K562 (cell line): Measurements from ENCODE around the gene MAPKAPK2. TPM values are rescaled to one million over a fixed set of nuclear protein-coding genes. Genes with fewer than 3 reads are reported as not detected.

Experiments used
- ATAC-seq: fragments of 200-7000 bp; cut with Tn5 transposase; 3 replicates; pipeline ENCODE4 v1.9.1; 2020; ENCODE audit warnings: moderate library complexity
- BruUV-seq: library from RNA; stranded (reverse); fragments of 400-500 nt; replicated peaks from 2 replicates; lab custom pipeline; 2021; lab: Mats Ljungman, UMichigan
- CTCF ChIA-PET: fragments of 300-600 bp; formaldehyde crosslinking; extraction: SDS; loops from one replicate; lab custom pipeline; 2021; ENCODE audit warnings: low intra/inter-chr PET ratio; lab: Yijun Ruan, JAX
- POLR2A ChIA-PET: fragments of 300-600, 350-650 bp; sonication (Branson Sonifier 250); formaldehyde crosslinking; extraction: SDS; loops from one replicate; lab custom pipeline; 2021; ENCODE audit warnings: antibody characterized with exemption, inconsistent platforms; lab: Yijun Ruan, JAX
- DNase-seq, 4 experiments: peaks; one replicate each; pipeline versions ENCODE4 v3.0.0 to v3.0.0-alpha.2; 2011 to 2018; ENCODE audit warnings: low spot score in 3 of 4, mixed read lengths in 3 of 4; ENCODE audit errors: extremely low read depth in 1 of 4
- FAIRE-seq: peaks from 2 replicates; lab custom pipeline; 2011; peaks lifted over from hg19 to GRCh38; lab: Jason Lieb, UNC
- H2AFZ ChIP-seq: 2 replicates; pipeline ENCODE4 v1.6.0; 2011; ENCODE audit warnings: low read depth, low read length, control low read depth, inconsistent platforms
- H3K27ac ChIP-seq: fragments of 200-600 bp; 3 replicates; pipeline ENCODE4 v1.8.0; 2011; ENCODE audit warnings: low read depth, mild to moderate bottlenecking, control low read depth, inconsistent platforms, low read length, moderate library complexity, mixed read lengths; ENCODE audit errors: extremely low read depth
- H3K27me3 ChIP-seq, 2 experiments: fragments of 300-600 bp in 1 of 2; 2 replicates in 1 of 2; 3 replicates in 1 of 2; pipeline versions ENCODE4 v1.6.0 to v1.8.0; 2011; ENCODE audit warnings: inconsistent platforms in 2 of 2, low read length in 2 of 2, mild to moderate bottlenecking in 1 of 2, mixed read lengths in 1 of 2, moderate library complexity in 1 of 2; ENCODE audit not compliant: control insufficient read depth in 2 of 2, insufficient read depth in 2 of 2
- H3K36me3 ChIP-seq: fragments of 300-600 bp; 3 replicates; pipeline ENCODE4 v1.8.0; 2011; ENCODE audit warnings: mild to moderate bottlenecking, low read length, inconsistent platforms; ENCODE audit not compliant: control insufficient read depth, insufficient read depth
- H3K4me1 ChIP-seq, 2 experiments: fragments of 200-600 bp in 1 of 2; replicated peaks in 1 of 2; 2 replicates in 1 of 2; 3 replicates in 1 of 2; pipeline versions ENCODE4 v1.5.1 to v1.8.0; 2011; ENCODE audit warnings: inconsistent platforms in 2 of 2, low read length in 2 of 2, mild to moderate bottlenecking in 1 of 2, mixed read lengths in 1 of 2, moderate library complexity in 1 of 2; ENCODE audit not compliant: control insufficient read depth in 2 of 2, insufficient read depth in 2 of 2
- H3K4me2 ChIP-seq: 2 replicates; pipeline ENCODE4 v1.6.1; 2011; ENCODE audit warnings: low read length, control low read depth, inconsistent platforms, mixed read lengths; ENCODE audit not compliant: insufficient read depth
- H3K4me3 ChIP-seq: fragments of 200-600 bp; sonication (generic), shearing (Covaris generic); 2 replicates; pipeline ENCODE4 v1.5.1; 2016; ENCODE audit warnings: control low read depth, inconsistent platforms
- H3K79me2 ChIP-seq: fragments of 200-600 bp; 3 replicates; pipeline ENCODE4 v1.8.0; 2011; ENCODE audit warnings: low read length, inconsistent platforms; ENCODE audit not compliant: control insufficient read depth, insufficient read depth
- H3K9ac ChIP-seq, 2 experiments: 2 replicates each; pipeline versions ENCODE4 v1.6.0 to v1.6.1; 2011; ENCODE audit warnings: low read depth in 2 of 2, low read length in 2 of 2, control low read depth in 1 of 2, inconsistent platforms in 1 of 2, mild to moderate bottlenecking in 1 of 2, mixed read lengths in 1 of 2; ENCODE audit not compliant: insufficient read depth in 1 of 2
- H3K9me1 ChIP-seq: one replicate; pipeline ENCODE4 v1.6.0; 2011; ENCODE audit warnings: inconsistent platforms, mild to moderate bottlenecking, low read length, moderate library complexity; ENCODE audit not compliant: control insufficient read depth, insufficient read depth
- H3K9me3 ChIP-seq: replicated peaks from 2 replicates; pipeline ENCODE4 v1.5.1; 2011; ENCODE audit warnings: low read depth, low read length, inconsistent platforms; ENCODE audit not compliant: control insufficient read depth, insufficient read depth
- H4K20me1 ChIP-seq: replicated peaks from 2 replicates; pipeline ENCODE4 v1.6.1; 2011; ENCODE audit warnings: low read length, inconsistent platforms, mixed read lengths; ENCODE audit not compliant: control insufficient read depth, insufficient read depth
- BRD4 ChIP-seq: fragments of 200-600 bp; sonication (generic); IDR thresholded peaks from 2 replicates; pipeline ENCODE4 v1.6.1; 2017; ENCODE audit warnings: inconsistent platforms
- HSF4 ChIP-seq: fragments of 250-450 bp; sonication (Bioruptor Pico); IDR thresholded peaks from 2 replicates; pipeline ENCODE4 v2.1.2; 2022; ENCODE audit warnings: mild to moderate bottlenecking, moderate library complexity, borderline replicate concordance
- MYNN ChIP-seq, 2 experiments: sonication (generic); formaldehyde crosslinking in 1 of 2; IDR thresholded peaks; 2 replicates each; pipeline versions ENCODE4 v1.5.0 to v1.6.1; 2016 to 2020; ENCODE audit warnings: antibody characterized with exemption in 1 of 2, missing genetic modification reagents in 1 of 2
- NELFE ChIP-seq: IDR thresholded peaks from 2 replicates; pipeline ENCODE4 v1.6.1; 2011; ENCODE audit warnings: mild to moderate bottlenecking; ENCODE audit not compliant: insufficient read depth, insufficient read length
- NR2F6 ChIP-seq: fragments of 450-650 bp; formaldehyde crosslinking; IDR thresholded peaks from 2 replicates; pipeline ENCODE4 v1.4.0; 2020; ENCODE audit warnings: mild to moderate bottlenecking
- NRF1 ChIP-seq, 2 experiments: fragments of 450-650 bp; IDR thresholded peaks in 1 of 2; conservative IDR thresholded peaks in 1 of 2; 2 replicates each; pipeline ENCODE4 v1.6.1; 2014; ENCODE audit warnings: mild to moderate bottlenecking in 2 of 2
- ZKSCAN8 ChIP-seq: fragments of 200-800 bp; sonication (Bioruptor generic); IDR thresholded peaks from 2 replicates; pipeline ENCODE4 v1.6.1; 2016; ENCODE audit warnings: missing genetic modification characterization, missing compliant biosample characterization
- ZNF24 ChIP-seq: fragments of 450-650 bp; IDR thresholded peaks from 2 replicates; pipeline ENCODE4 v1.6.1; 2016
- WGBS: fragments of 100-300 bp; shearing (Covaris generic); methylation state at CpG from one replicate; pipeline ENCODE4 v1.1.6; 2016; ENCODE audit warnings: low coverage, mixed read lengths; ENCODE audit not compliant: insufficient coverage; ENCODE audit errors: missing lambda C conversion rate; 5-methylcytosine and 5-hydroxymethylcytosine counted together
- in situ Hi-C: fragments of 300-500 bp; cut with MboI; formaldehyde crosslinking; loops from 4 replicates; pipeline ENCODE4 v1.15.0; 2018; ENCODE audit warnings: inconsistent platforms, mixed read lengths
- intact Hi-C: fragments of 100-400 bp; cut with micrococcal nuclease; formaldehyde crosslinking; loops from 2 replicates; pipeline ENCODE4 v1.14.2; 2022
- polyA plus RNA-seq, 8 experiments: library from polyadenylated mRNA; depleted of rRNA in 4 of 8; stranded (reverse) in 5 of 8; unstranded in 3 of 8; fragments of >200 nt; fragmentation: Nextera tagmentation in 2 of 8; fragmentation: Illumina TruSeq in 1 of 8; extraction: Ambion mirVana in 2 of 8; extraction: Trizol in 1 of 8; gene quantifications; 2 replicates each; pipeline versions ENCODE4 v1.2.1 to v1.2.3, GENCODE V29; 2011 to 2014; ENCODE audit warnings: inconsistent platforms in 1 of 8, missing spikeins in 1 of 8
- total RNA-seq, 7 experiments: library from RNA; depleted of rRNA in 6 of 7; stranded (reverse); fragments of >200 nt in 6 of 7; fragmentation: Illumina TruSeq in 2 of 7; extraction: Trizol in 2 of 7; gene quantifications; 2 replicates each; pipeline versions ENCODE4 v1.2.1 to v1.2.3, GENCODE V29; 2011 to 2021; ENCODE audit warnings: low replicate concordance in 1 of 7
- TF ChIP-seq, protein P1 (sequence below), 2 experiments: fragments of 450-650 bp; formaldehyde crosslinking in 1 of 2; IDR thresholded peaks; 2 replicates each; pipeline versions ENCODE4 v1.4.0 to v1.6.1; 2014 to 2020; ENCODE audit warnings: mild to moderate bottlenecking in 2 of 2, borderline replicate concordance in 1 of 2, low read depth in 1 of 2
- TF ChIP-seq, protein P2 (sequence below): fragments of 450-650 bp; IDR thresholded peaks from 2 replicates; pipeline ENCODE4 v1.6.1; 2016; ENCODE audit warnings: low read depth, mild to moderate bottlenecking, moderate library complexity
- TF ChIP-seq, protein P3 (sequence below): sonication (generic); formaldehyde crosslinking; IDR thresholded peaks from 2 replicates; pipeline ENCODE4 v1.8.0; 2022; ENCODE audit warnings: mild to moderate bottlenecking, missing genetic modification reagents

MAPKAPK2 gene
- total and polyA plus RNA-seq, 9 of the 15 experiments (the other 6 are each of a cell fraction or from before 2014, with no cell fraction given), result 0.63 to 94.2 (median 52.1) TPM

DNA sequence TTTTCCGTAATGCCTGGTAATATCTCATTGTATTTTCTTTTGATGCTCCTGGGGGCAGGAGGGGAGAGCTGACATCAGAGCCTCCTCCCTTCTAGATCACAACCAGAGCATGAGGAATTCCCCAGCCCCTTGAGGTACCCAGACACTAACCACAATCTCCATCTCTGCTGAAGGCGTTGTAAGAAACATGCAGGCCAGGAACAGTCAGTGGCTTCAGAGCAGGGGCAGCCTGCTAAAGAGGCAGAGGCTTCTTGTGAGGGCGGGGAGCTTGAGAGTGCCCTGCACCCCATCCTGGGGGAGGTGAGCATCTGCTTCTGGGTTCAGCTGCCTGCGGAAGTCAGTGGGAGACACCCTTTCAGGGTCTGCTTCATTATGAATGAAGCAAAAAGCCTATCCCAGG lies 19.0 kb downstream of the MAPKAPK2 start:
- no TSS peak for BruUV-seq
- intact Hi-C loops, result no loop called here
- peaks cover 4% of the 10 kb centered on the region; the same call in 2 of the 3 replicates for H3K36me3 ChIP-seq
- TF ChIP-seq HSF4 (CRISPR knock-in tag) (no peak), ZKSCAN8 (CRISPR knock-in tag) (no peak), MYNN (IDR thresholded peaks at IDR 0.05) (no peak), MYNN (CRISPR knock-in tag; IDR thresholded peaks at IDR 0.05) (no peak), BRD4 (no peak), NELFE (no peak), NR2F6 (CRISPR knock-in tag) (no peak), NRF1 (conservative IDR thresholded peaks at IDR 0.05 in 1 of 2, IDR thresholded peaks at IDR 0.05 in 1 of 2) (no peak), ZNF24 (no peak)
- TF ChIP-seq, protein P1, sequence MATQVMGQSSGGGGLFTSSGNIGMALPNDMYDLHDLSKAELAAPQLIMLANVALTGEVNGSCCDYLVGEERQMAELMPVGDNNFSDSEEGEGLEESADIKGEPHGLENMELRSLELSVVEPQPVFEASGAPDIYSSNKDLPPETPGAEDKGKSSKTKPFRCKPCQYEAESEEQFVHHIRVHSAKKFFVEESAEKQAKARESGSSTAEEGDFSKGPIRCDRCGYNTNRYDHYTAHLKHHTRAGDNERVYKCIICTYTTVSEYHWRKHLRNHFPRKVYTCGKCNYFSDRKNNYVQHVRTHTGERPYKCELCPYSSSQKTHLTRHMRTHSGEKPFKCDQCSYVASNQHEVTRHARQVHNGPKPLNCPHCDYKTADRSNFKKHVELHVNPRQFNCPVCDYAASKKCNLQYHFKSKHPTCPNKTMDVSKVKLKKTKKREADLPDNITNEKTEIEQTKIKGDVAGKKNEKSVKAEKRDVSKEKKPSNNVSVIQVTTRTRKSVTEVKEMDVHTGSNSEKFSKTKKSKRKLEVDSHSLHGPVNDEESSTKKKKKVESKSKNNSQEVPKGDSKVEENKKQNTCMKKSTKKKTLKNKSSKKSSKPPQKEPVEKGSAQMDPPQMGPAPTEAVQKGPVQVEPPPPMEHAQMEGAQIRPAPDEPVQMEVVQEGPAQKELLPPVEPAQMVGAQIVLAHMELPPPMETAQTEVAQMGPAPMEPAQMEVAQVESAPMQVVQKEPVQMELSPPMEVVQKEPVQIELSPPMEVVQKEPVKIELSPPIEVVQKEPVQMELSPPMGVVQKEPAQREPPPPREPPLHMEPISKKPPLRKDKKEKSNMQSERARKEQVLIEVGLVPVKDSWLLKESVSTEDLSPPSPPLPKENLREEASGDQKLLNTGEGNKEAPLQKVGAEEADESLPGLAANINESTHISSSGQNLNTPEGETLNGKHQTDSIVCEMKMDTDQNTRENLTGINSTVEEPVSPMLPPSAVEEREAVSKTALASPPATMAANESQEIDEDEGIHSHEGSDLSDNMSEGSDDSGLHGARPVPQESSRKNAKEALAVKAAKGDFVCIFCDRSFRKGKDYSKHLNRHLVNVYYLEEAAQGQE (IDR thresholded peaks at IDR 0.05; ENCODE audit: borderline replicate concordance), result no peak
- TF ChIP-seq, protein P1 (CRISPR knock-in tag; IDR thresholded peaks at IDR 0.05; ENCODE audit: low read depth), result no peak
- TF ChIP-seq, protein P2, sequence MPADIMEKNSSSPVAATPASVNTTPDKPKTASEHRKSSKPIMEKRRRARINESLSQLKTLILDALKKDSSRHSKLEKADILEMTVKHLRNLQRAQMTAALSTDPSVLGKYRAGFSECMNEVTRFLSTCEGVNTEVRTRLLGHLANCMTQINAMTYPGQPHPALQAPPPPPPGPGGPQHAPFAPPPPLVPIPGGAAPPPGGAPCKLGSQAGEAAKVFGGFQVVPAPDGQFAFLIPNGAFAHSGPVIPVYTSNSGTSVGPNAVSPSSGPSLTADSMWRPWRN, result no peak
- TF ChIP-seq, protein P3, sequence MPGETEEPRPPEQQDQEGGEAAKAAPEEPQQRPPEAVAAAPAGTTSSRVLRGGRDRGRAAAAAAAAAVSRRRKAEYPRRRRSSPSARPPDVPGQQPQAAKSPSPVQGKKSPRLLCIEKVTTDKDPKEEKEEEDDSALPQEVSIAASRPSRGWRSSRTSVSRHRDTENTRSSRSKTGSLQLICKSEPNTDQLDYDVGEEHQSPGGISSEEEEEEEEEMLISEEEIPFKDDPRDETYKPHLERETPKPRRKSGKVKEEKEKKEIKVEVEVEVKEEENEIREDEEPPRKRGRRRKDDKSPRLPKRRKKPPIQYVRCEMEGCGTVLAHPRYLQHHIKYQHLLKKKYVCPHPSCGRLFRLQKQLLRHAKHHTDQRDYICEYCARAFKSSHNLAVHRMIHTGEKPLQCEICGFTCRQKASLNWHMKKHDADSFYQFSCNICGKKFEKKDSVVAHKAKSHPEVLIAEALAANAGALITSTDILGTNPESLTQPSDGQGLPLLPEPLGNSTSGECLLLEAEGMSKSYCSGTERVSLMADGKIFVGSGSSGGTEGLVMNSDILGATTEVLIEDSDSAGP (CRISPR knock-in tag), result no peak
- POLR2A ChIA-PET, result interaction anchor here (0.5 to 10.6 kb wide), 4 partner anchors 10 to 91 kb away, joined by 3 to 130 read pairs (median 14); partner anchors contain the start of gene EIF2D
- in situ Hi-C loops, result no loop called here
- peaks cover 15 to 22% of the 10 kb centered on the region in 2 experiments; a peak in 4 of 5 replicates for H3K4me1 ChIP-seq
- H3K27me3 ChIP-seq, result no peaks in the 10 kb centered on the region
- CTCF ChIA-PET, result no interaction called here
- DNase-seq (no peak), ATAC-seq (no peak), FAIRE-seq (no peak)
- 73% methylated on average over 4 of the region's 4 CpGs for WGBS
- H3K4me3 ChIP-seq, result no peak overlapping the region
- no peaks in the 10 kb centered on the region for H3K9me1 ChIP-seq
- H2AFZ ChIP-seq, result no peak overlapping the region
- no peak overlapping the region for H3K27ac ChIP-seq
- peaks cover 77% of the 10 kb centered on the region for H4K20me1 ChIP-seq
- H3K4me2 ChIP-seq, result no peak overlapping the region
- H3K79me2 ChIP-seq, result peaks cover 96% of the 10 kb centered on the region
- H3K9me3 ChIP-seq, result no peaks in the 10 kb centered on the region
- no peak overlapping the region for H3K9ac ChIP-seq
